Activated T-helper 1 cell treated with anti-CD3 and anti-CD28 coated beads, Interleukin-12 subunit alpha, Interleukin-12 subunit beta, Interleukin-2, Interleukin-4 antibody, amounts not matched to agents 30 ng/mL and 10 ng/mL and 1 ng/mL, durations not matched to agents 14 hours and 24 hours and 36 hours (primary cell): ENCODE measurements around the gene ANKRD12. TPM values are rescaled to one million over a fixed set of nuclear protein-coding genes. Genes with fewer than 3 reads are reported as not detected.

Source experiments
- DNase-seq: peaks from one replicate; pipeline ENCODE4 v3.0.0; 2021; ENCODE audit warnings: low spot score
- H3K27ac Mint-ChIP-seq: one replicate; pipeline ENCODE4 v1.8.0; 2021; ENCODE audit warnings: mild to moderate bottlenecking, mixed read lengths
- H3K27me3 Mint-ChIP-seq: one replicate; pipeline ENCODE4 v1.8.0; 2022; ENCODE audit warnings: mild to moderate bottlenecking, moderate library complexity, mixed read lengths; ENCODE audit not compliant: insufficient read depth
- H3K36me3 Mint-ChIP-seq: one replicate; pipeline ENCODE4 v1.8.0; 2021; ENCODE audit warnings: low read depth, mixed read lengths
- H3K4me1 Mint-ChIP-seq: one replicate; pipeline ENCODE4 v1.8.0; 2021; ENCODE audit warnings: low read depth, mixed read lengths
- H3K4me3 Mint-ChIP-seq: one replicate; pipeline ENCODE4 v1.8.0; 2021; ENCODE audit warnings: mild to moderate bottlenecking, moderate library complexity, mixed read lengths
- H3K9me3 Mint-ChIP-seq: one replicate; pipeline ENCODE4 v1.8.0; 2021; ENCODE audit warnings: mixed read lengths
- intact Hi-C: fragments of 100-400 bp; cut with micrococcal nuclease; formaldehyde crosslinking; loops from one replicate; pipeline ENCODE4 v1.15.1; 2024
- total RNA-seq: library from RNA; stranded (reverse); gene quantifications from 2 replicates; pipeline ENCODE4 v1.2.3, GENCODE V29; 2022

The ANKRD12 gene
- total RNA-seq, 1 donor from 2014 or later: 61.3 TPM

DNA sequence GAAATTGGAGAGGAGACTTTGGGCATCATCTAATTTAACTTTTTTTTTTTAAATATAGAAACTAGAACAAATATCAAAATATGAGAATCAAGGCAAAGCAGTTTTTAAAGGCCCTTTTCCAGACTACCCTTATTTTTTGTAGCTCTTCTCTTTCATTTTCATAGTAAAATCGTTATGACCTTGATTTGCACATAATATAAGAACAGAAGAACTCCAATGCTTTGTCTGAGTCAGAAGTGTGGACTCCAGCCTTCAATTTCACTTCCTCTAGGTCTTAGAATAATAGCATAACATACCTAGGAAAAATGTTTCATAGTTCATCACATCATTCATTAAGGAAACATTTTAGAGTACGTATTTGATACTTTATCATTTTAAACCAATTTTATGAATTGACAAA lies 74.4 kb downstream of the ANKRD12 start:
- DNase-seq: no peak
- H3K9me3 Mint-ChIP-seq: no peaks in the 10 kb centered on the region
- H3K27ac Mint-ChIP-seq: no peak overlapping the region
- no peak overlapping the region for H3K4me3 Mint-ChIP-seq
- H3K4me1 Mint-ChIP-seq: peaks cover 13% of the 10 kb centered on the region
- peaks cover 29% of the 10 kb centered on the region for H3K36me3 Mint-ChIP-seq
- intact Hi-C loops: no loop called here
- H3K27me3 Mint-ChIP-seq: no peaks in the 10 kb centered on the region

DNA sequence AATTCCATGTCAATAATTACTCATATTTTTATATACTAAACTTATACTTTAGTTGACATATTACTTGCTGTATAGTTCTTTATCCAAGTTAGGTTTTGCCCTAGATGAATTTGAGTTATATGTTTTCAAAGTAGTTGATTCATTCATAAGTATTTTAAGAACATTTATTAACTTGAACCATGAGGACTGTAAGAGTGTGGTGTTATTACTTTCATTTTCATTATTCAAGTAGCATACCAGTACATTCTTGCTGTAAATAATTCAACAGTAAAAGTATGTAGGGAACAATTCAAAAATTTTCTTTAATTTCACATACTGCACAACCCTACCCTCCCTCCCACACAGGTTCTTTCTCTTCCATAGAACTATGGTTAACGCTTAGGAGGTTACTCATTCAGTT lies 75.4 kb downstream of the ANKRD12 start:
- Mint-ChIP-seq H3K27me3 (no peaks in the 10 kb centered on the region), H3K9me3 (no peaks in the 10 kb centered on the region), H3K4me1 (peaks cover 13% of the 10 kb centered on the region), H3K4me3 (no peak overlapping the region), H3K27ac (no peak overlapping the region), H3K36me3 (peaks cover 35% of the 10 kb centered on the region)
- intact Hi-C loops: no loop called here
- no peak for DNase-seq

DNA sequence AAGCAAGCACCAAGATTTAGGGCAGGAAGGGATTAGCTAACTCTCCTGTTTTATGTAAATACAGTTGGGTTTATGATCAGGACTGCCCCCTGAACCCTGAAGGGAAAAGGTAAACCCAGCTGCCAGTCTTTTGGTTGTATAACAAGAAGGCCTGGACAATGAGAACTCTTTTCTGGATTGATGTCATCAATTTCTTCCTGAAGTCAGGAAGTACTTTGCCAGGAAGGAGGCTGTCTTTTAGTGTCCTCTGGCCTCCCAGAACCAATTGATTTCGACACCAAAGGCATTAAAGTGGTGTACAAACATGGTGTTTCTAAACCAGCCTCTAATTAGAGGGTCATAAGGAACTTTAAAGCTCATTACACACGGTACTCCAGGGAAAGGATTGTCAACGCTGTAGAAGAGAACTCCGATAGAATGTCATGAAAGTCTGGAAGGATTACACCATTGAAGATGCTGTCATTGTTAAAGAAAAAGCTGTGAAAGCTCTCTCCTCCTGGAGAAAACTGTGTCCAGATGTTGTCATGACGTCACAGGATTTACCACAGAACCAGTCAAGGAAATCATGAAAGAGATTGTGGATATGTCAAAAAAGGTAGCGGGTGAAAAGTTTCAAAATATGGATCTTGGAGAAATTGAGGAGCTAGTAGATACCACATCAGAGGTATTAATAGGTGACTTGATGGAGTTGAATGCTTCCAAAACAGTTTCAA lies 78.8 kb downstream of the ANKRD12 start:
- Mint-ChIP-seq H3K27ac (no peak overlapping the region), H3K4me1 (peaks cover 9% of the 10 kb centered on the region), H3K27me3 (no peaks in the 10 kb centered on the region), H3K9me3 (no peaks in the 10 kb centered on the region), H3K4me3 (no peak overlapping the region), H3K36me3 (peaks cover 39% of the 10 kb centered on the region)
- DNase-seq: no peak
- intact Hi-C loops: no loop called here

- H3K4me1 Mint-ChIP-seq: peaks cover 9% of the 10 kb centered on the region
- H3K27me3 Mint-ChIP-seq: no peaks in the 10 kb centered on the region
- H3K9me3 Mint-ChIP-seq: no peaks in the 10 kb centered on the region
- DNase-seq: no peak
- no peak overlapping the region for H3K4me3 Mint-ChIP-seq
- H3K36me3 Mint-ChIP-seq: peaks cover 44% of the 10 kb centered on the region
- intact Hi-C loops: no loop called here
- no peak overlapping the region for H3K27ac Mint-ChIP-seq
These were observed 79.9 kb downstream of the ANKRD12 start for GRCh38 chr18:9216459-9216858.

GRCh38 chr18:9217743-9218451 lies 81.3 kb downstream of the ANKRD12 start:
- intact Hi-C loops: no loop called here
- no peaks in the 10 kb centered on the region for H3K9me3 Mint-ChIP-seq
- H3K36me3 Mint-ChIP-seq: peaks cover 47% of the 10 kb centered on the region
- no peak overlapping the region for H3K4me3 Mint-ChIP-seq
- H3K27me3 Mint-ChIP-seq: no peaks in the 10 kb centered on the region
- no peak overlapping the region for H3K27ac Mint-ChIP-seq
- DNase-seq: no peak
- H3K4me1 Mint-ChIP-seq: peaks cover 6% of the 10 kb centered on the region

- H3K4me1 Mint-ChIP-seq: peaks cover 6% of the 10 kb centered on the region
- H3K9me3 Mint-ChIP-seq: no peaks in the 10 kb centered on the region
These were observed 84.5 kb downstream of the ANKRD12 start for GRCh38 chr18:9221040-9221439.

DNA sequence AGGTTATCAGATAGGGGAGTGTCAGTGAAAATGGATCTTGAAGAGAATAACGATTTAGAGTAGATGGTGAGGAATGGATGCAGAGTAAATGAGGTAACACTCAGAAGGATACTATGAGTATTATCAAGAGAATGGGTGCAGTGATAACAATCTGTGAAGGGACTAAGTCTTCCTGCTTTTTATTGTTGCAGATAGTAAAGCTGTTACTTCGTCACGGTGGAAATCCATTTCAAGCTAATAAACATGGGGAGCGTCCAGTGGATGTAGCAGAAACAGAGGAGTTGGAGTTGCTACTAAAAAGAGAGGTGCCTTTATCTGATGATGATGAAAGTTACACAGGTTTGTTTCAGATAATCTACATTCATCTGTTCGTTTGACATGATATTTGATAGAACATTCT lies 85.1 kb downstream of the ANKRD12 start:
- peaks cover 6% of the 10 kb centered on the region for H3K4me1 Mint-ChIP-seq
- no peak overlapping the region for H3K27ac Mint-ChIP-seq
- peaks cover 44% of the 10 kb centered on the region for H3K36me3 Mint-ChIP-seq
- no peaks in the 10 kb centered on the region for H3K27me3 Mint-ChIP-seq
- DNase-seq: no peak
- intact Hi-C loops: no loop called here
- no peaks in the 10 kb centered on the region for H3K9me3 Mint-ChIP-seq
- H3K4me3 Mint-ChIP-seq: no peak overlapping the region

More at GRCh38 chr18:9221040-9221439, 84.5 kb downstream of the ANKRD12 start:
- H3K27ac Mint-ChIP-seq: no peak overlapping the region
- H3K36me3 Mint-ChIP-seq: peaks cover 46% of the 10 kb centered on the region
- no peak for DNase-seq
- intact Hi-C loops: no loop called here
- no peak overlapping the region for H3K4me3 Mint-ChIP-seq
- H3K27me3 Mint-ChIP-seq: no peaks in the 10 kb centered on the region

DNA sequence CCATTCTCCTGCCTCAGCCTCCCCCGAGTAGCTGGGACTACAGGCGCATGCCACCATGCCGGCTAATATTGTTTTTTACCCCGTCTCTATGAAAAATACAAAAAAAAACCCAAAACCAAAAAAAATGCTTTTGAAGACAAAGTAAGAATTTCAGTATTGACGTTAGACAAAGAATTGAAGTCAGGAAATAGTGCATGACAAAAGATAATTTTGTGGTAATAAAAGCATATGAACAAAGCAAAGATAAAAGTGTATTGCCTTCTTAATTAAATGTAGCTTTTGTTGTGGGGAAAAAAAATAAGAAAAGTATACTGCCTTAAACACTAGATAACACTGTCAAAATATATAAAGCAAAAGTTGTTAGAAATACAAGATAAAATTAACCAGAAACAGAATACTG lies 86.8 kb downstream of the ANKRD12 start:
- Mint-ChIP-seq H3K4me1 (peaks cover 6% of the 10 kb centered on the region), H3K36me3 (peaks cover 49% of the 10 kb centered on the region), H3K27ac (no peak overlapping the region), H3K9me3 (no peaks in the 10 kb centered on the region), H3K4me3 (no peak overlapping the region), H3K27me3 (no peaks in the 10 kb centered on the region)
- DNase-seq: no peak
- intact Hi-C loops: no loop called here

DNA sequence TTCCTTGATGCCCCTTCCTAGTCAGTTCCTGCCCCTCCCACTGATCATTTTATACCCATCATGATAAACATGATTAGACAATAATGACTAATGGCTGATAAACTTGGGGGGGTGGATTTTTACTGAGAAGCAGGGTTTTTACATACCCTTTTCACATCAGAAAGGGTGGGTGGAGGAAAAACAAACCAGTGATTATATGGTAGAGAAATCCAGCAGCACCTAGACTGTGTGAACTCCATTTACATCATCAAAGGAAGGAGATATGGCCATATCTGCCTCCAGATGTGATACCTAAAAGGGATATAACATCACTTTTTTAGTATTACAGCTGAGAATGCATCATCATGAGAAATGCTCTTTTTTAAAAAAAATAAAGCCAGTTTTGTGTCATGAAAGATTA lies 89.9 kb downstream of the ANKRD12 start:
- no peak for DNase-seq
- intact Hi-C loops: no loop called here
- Mint-ChIP-seq H3K4me1 (no peaks in the 10 kb centered on the region), H3K4me3 (no peak overlapping the region), H3K27me3 (no peaks in the 10 kb centered on the region), H3K36me3 (peaks cover 58% of the 10 kb centered on the region), H3K9me3 (peaks cover 7% of the 10 kb centered on the region), H3K27ac (no peak overlapping the region)

GRCh38 chr18:9231852-9232486 lies 95.4 kb downstream of the ANKRD12 start:
- Mint-ChIP-seq H3K36me3 (peaks cover 67% of the 10 kb centered on the region), H3K9me3 (peaks cover 28% of the 10 kb centered on the region), H3K4me1 (no peaks in the 10 kb centered on the region), H3K27me3 (no peaks in the 10 kb centered on the region), H3K4me3 (no peak overlapping the region), H3K27ac (no peak overlapping the region)
- intact Hi-C loops: no loop called here
- no peak for DNase-seq

DNA sequence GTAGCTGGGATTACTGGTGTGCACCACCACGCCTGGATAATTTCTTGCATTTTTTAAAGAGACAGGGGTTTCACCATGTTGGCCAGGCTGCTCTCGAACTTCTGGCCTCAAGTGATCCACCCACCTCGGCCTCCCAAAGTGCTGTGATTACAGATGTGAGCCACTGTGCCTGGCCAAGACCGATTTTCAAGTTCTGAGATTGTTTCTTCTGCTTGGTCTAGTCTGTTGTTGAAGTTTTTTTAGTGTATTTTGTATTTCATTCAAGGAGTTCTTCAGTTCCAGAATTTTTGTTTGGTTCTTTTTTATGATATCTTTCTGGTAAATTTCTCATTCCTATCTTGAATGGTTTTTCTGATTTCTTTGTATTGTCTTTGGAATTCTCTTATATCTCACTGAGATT lies 96.4 kb downstream of the ANKRD12 start:
- H3K27ac Mint-ChIP-seq: no peak overlapping the region
- no peaks in the 10 kb centered on the region for H3K4me1 Mint-ChIP-seq
- intact Hi-C loops: no loop called here
- H3K4me3 Mint-ChIP-seq: no peak overlapping the region
- H3K27me3 Mint-ChIP-seq: no peaks in the 10 kb centered on the region
- no peak for DNase-seq
- peaks cover 70% of the 10 kb centered on the region for H3K36me3 Mint-ChIP-seq
- peaks cover 28% of the 10 kb centered on the region for H3K9me3 Mint-ChIP-seq

- DNase-seq: no peak
- intact Hi-C loops: no loop called here
- H3K27ac Mint-ChIP-seq: no peak overlapping the region
- no peak overlapping the region for H3K4me3 Mint-ChIP-seq
- H3K36me3 Mint-ChIP-seq: peaks cover 68% of the 10 kb centered on the region
- peaks cover 28% of the 10 kb centered on the region for H3K9me3 Mint-ChIP-seq
- no peaks in the 10 kb centered on the region for H3K4me1 Mint-ChIP-seq
- H3K27me3 Mint-ChIP-seq: no peaks in the 10 kb centered on the region
These were observed 97.3 kb downstream of the ANKRD12 start for GRCh38 chr18:9233771-9234440.

GRCh38 chr18:9234528-9234927 lies 97.9 kb downstream of the ANKRD12 start:
- no peak for DNase-seq
- Mint-ChIP-seq H3K4me1 (no peaks in the 10 kb centered on the region), H3K27ac (no peak overlapping the region), H3K9me3 (peaks cover 28% of the 10 kb centered on the region), H3K4me3 (no peak overlapping the region), H3K36me3 (peaks cover 62% of the 10 kb centered on the region), H3K27me3 (no peaks in the 10 kb centered on the region)
- intact Hi-C loops: no loop called here
